Caco-2 (cell line): ENCODE measurements around the gene DNPH1. TPM values are rescaled to one million over a fixed set of nuclear protein-coding genes. Genes with fewer than 3 reads are reported as not detected.

Source experiments
- BruUV-seq: library from RNA; stranded (reverse); fragments of 400-500 nt; replicated peaks from 2 replicates; lab custom pipeline; 2021; lab: Mats Ljungman, UMichigan
- CTCF ChIA-PET: fragments of 300-600 bp; sonication (Branson Sonifier 250); formaldehyde crosslinking; loops from one replicate; lab custom pipeline; 2022; ENCODE audit warnings: antibody characterized with exemption; lab: Charles Lee
- POLR2A ChIA-PET: fragments of 300-600 bp; sonication (Branson Sonifier 250); formaldehyde crosslinking; loops from one replicate; lab custom pipeline; 2022; ENCODE audit warnings: antibody characterized with exemption; lab: Charles Lee
- DNase-seq, 2 experiments: peaks; one replicate each; pipeline versions ENCODE4 v3.0.0 to v3.0.0-alpha.2; 2020 to 2022
- H3K27me3 ChIP-seq: replicated peaks from 2 replicates; pipeline ENCODE4 v1.6.0; 2011; ENCODE audit warnings: low read length; ENCODE audit not compliant: control insufficient read depth, insufficient read depth
- H3K36me3 ChIP-seq: 2 replicates; pipeline ENCODE4 v1.5.1; 2011; ENCODE audit warnings: low read length; ENCODE audit not compliant: control insufficient read depth, insufficient read depth
- H3K4me1 ChIP-seq: fragments of 250-450 bp; sonication (Bioruptor Pico); 2 replicates; pipeline ENCODE4 v1.5.1; 2020; ENCODE audit warnings: mild to moderate bottlenecking
- H3K4me3 ChIP-seq: 2 replicates; pipeline ENCODE4 v1.5.1; 2011; ENCODE audit warnings: low read depth, mild to moderate bottlenecking, control low read depth, low read length
- H3K9me3 ChIP-seq: fragments of 250-450 bp; sonication (Bioruptor Pico); 2 replicates; pipeline ENCODE4 v1.5.1; 2020; ENCODE audit warnings: mild to moderate bottlenecking, moderate library complexity
- H3K27ac Mint-ChIP-seq: one replicate; pipeline ENCODE4 v1.8.0; 2022; ENCODE audit warnings: mixed read lengths; ENCODE audit not compliant: unreplicated experiment
- H3K27me3 Mint-ChIP-seq: one replicate; pipeline ENCODE4 v1.8.0; 2022; ENCODE audit warnings: mixed read lengths; ENCODE audit not compliant: insufficient read depth, unreplicated experiment
- H3K36me3 Mint-ChIP-seq: one replicate; pipeline ENCODE4 v1.8.0; 2022; ENCODE audit warnings: mild to moderate bottlenecking, mixed read lengths; ENCODE audit not compliant: insufficient read depth, unreplicated experiment
- H3K4me1 Mint-ChIP-seq: one replicate; pipeline ENCODE4 v1.8.0; 2022; ENCODE audit warnings: low read depth, mixed read lengths; ENCODE audit not compliant: unreplicated experiment
- H3K4me3 Mint-ChIP-seq: one replicate; pipeline ENCODE4 v1.8.0; 2022; ENCODE audit warnings: mild to moderate bottlenecking, moderate library complexity, mixed read lengths; ENCODE audit not compliant: unreplicated experiment
- H3K9me3 Mint-ChIP-seq: one replicate; pipeline ENCODE4 v1.8.0; 2022; ENCODE audit warnings: mixed read lengths; ENCODE audit not compliant: unreplicated experiment
- CTCF ChIP-seq, 2 experiments: fragments of 200-600 bp in 1 of 2; IDR thresholded peaks; 1 replicate in 1 of 2; 2 replicates in 1 of 2; pipeline versions ENCODE4 v1.5.1 to v1.8.0; 2011 to 2022; ENCODE audit warnings: antibody characterized with exemption in 1 of 2, control low read depth in 1 of 2, inconsistent platforms in 1 of 2, low read depth in 1 of 2, low read length in 1 of 2, mild to moderate bottlenecking in 1 of 2, moderate library complexity in 1 of 2; ENCODE audit not compliant: insufficient read depth in 1 of 2, severe bottlenecking in 1 of 2, unreplicated experiment in 1 of 2
- intact Hi-C: fragments of 100-400 bp; cut with micrococcal nuclease; formaldehyde crosslinking; loops from one replicate; pipeline ENCODE4 v1.10.0; 2022; ENCODE audit not compliant: unreplicated experiment
- total RNA-seq: library from RNA; stranded (reverse); gene quantifications from 2 replicates; pipeline ENCODE4 v1.2.3, GENCODE V29; 2022

DNPH1 gene
- total RNA-seq, 1 experiment from 2014 or later, result 62.6 TPM

GRCh38 chr6:43269273-43270007, 40.2 kb upstream of the DNPH1 start:
- no peaks in the 10 kb centered on the region for H3K9me3 Mint-ChIP-seq
- no peak overlapping the region for H3K4me3 ChIP-seq
- no peaks in the 10 kb centered on the region for H3K36me3 ChIP-seq
- no peaks in the 10 kb centered on the region for H3K27me3 Mint-ChIP-seq
- H3K27me3 ChIP-seq, result no peaks in the 10 kb centered on the region
- H3K9me3 ChIP-seq, result no peaks in the 10 kb centered on the region
- peaks cover 18% of the 10 kb centered on the region for H3K4me1 Mint-ChIP-seq
- no peak overlapping the region for H3K27ac Mint-ChIP-seq
- no peaks in the 10 kb centered on the region for H3K36me3 Mint-ChIP-seq
- peaks cover 35% of the 10 kb centered on the region for H3K4me1 ChIP-seq
- no TSS peak for BruUV-seq
- no peak for TF ChIP-seq CTCF (IDR thresholded peaks at IDR 0.05; ENCODE audit: insufficient read depth in 1 of 2, low read depth in 1 of 2, low read length in 1 of 2, severe bottlenecking in 1 of 2, unreplicated experiment in 1 of 2)
- ChIA-PET POLR2A (interaction anchor here (0.6 kb wide), 1 partner anchor 235 kb away, joined by 7 read pairs; no protein-coding TSS in a partner anchor), CTCF (no interaction called here)
- intact Hi-C loops, result no loop called here
- DNase-seq, result no peak
- no peak overlapping the region for H3K4me3 Mint-ChIP-seq

- Histone ChIP-seq H3K36me3 (no peaks in the 10 kb centered on the region), H3K9me3 (no peaks in the 10 kb centered on the region), H3K4me3 (no peak overlapping the region), H3K4me1 (peaks cover 31% of the 10 kb centered on the region), H3K27me3 (no peaks in the 10 kb centered on the region)
- DNase-seq, result no peak
- no peaks in the 10 kb centered on the region for H3K36me3 Mint-ChIP-seq
- CTCF ChIA-PET, result interaction anchor here (1.0 kb wide), 2 partner anchors 67 to 87 kb away, joined by 3 read pairs; no protein-coding TSS in a partner anchor
- H3K4me3 Mint-ChIP-seq, result no peak overlapping the region
- no TSS peak for BruUV-seq
- intact Hi-C loops, result no loop called here
- peaks cover 18% of the 10 kb centered on the region for H3K4me1 Mint-ChIP-seq
- H3K27ac Mint-ChIP-seq, result no peak overlapping the region
- H3K27me3 Mint-ChIP-seq, result no peaks in the 10 kb centered on the region
- no peaks in the 10 kb centered on the region for H3K9me3 Mint-ChIP-seq
- no peak for TF ChIP-seq CTCF (IDR thresholded peaks at IDR 0.05; ENCODE audit: insufficient read depth in 1 of 2, low read depth in 1 of 2, low read length in 1 of 2, severe bottlenecking in 1 of 2, unreplicated experiment in 1 of 2)
- POLR2A ChIA-PET, result no interaction called here
Measured at GRCh38 chr6:43268782-43269272, 39.5 kb upstream of the DNPH1 start.

- TF ChIP-seq CTCF (IDR thresholded peaks at IDR 0.05; ENCODE audit: insufficient read depth in 1 of 2, low read depth in 1 of 2, low read length in 1 of 2, severe bottlenecking in 1 of 2, unreplicated experiment in 1 of 2), result no peak
- Mint-ChIP-seq H3K9me3 (no peaks in the 10 kb centered on the region), H3K36me3 (no peaks in the 10 kb centered on the region), H3K4me1 (peaks cover 18% of the 10 kb centered on the region), H3K27me3 (no peaks in the 10 kb centered on the region), H3K4me3 (no peak overlapping the region), H3K27ac (no peak overlapping the region)
- peaks cover 31% of the 10 kb centered on the region for H3K4me1 ChIP-seq
- ChIA-PET POLR2A (interaction anchor here (0.8 kb wide), 1 partner anchor 86 kb away, joined by 3 read pairs; the partner anchor contains the start of gene CUL9), CTCF (interaction anchor here (0.5 to 1.1 kb wide), 6 partner anchors 12 to 96 kb away, joined by 3 to 5 read pairs (median 3); no protein-coding TSS in a partner anchor)
- no peaks in the 10 kb centered on the region for H3K27me3 ChIP-seq
- no TSS peak for BruUV-seq
- H3K36me3 ChIP-seq, result no peaks in the 10 kb centered on the region
- intact Hi-C loops, result no loop called here
- no peak for DNase-seq
- H3K9me3 ChIP-seq, result no peaks in the 10 kb centered on the region
- H3K4me3 ChIP-seq, result no peak overlapping the region
Measured at GRCh38 chr6:43268355-43268700, 39.0 kb upstream of the DNPH1 start.
